ENCODE results near the gene CLEC17A.
"Not testable (repeated sequence)": the region's sequence is repeated elsewhere in the genome, so short reads cannot be mapped to it uniquely, and the experiment has no call there.

The CLEC17A gene, protein sequence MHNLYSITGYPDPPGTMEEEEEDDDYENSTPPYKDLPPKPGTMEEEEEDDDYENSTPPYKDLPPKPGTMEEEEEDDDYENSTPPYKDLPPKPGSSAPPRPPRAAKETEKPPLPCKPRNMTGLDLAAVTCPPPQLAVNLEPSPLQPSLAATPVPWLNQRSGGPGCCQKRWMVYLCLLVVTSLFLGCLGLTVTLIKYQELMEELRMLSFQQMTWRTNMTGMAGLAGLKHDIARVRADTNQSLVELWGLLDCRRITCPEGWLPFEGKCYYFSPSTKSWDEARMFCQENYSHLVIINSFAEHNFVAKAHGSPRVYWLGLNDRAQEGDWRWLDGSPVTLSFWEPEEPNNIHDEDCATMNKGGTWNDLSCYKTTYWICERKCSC

DNA sequence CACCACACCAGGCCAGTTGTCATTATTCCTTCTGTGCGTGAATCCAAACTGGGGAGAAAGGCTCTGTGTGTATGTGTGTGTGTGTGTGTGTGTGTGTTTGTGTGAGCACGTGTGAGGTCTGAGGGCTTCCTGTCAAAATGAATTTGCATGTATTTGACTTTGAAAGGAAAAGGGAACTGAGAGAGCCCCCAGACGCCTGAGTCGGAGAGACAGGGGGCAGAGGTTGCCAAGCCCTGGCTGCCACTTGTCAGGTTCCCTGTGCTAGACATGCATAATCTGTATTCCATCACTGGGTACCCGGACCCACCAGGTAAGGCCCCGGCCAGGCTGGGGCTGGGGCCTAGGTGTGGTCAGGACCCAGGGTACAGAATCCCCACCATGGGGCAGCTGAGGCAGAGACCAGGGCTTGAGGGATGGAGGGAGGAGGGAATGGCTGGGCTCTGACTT lies at the start of gene CLEC17A:
Gene CLEC17A (plus strand): TSS at position 191 of the 447 bp plus-strand sequence. CDS start 77 bp downstream, at position 268.
- no peak for DNase-seq

DNA sequence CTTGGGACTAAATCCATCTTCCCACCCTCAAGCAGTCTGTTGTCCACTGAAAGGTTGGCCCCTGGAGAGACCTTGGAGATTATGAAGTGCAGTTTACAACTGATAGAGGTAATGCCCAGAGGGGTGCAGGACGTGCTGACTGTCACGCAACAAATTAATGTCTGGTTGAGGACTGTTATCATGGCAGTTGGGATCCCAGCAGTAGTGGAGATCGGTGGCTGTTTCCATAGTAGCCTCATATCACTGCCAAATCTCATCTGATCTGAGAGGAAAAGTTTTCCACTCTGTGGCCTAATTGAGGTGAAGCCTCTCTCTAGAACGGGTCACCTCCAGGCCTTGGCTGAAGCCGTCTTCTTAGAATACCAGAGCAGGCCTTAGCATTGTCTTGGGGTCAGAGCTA lies 49.4 kb upstream of the CLEC17A start:
- DNase-seq, result no peak

DNA sequence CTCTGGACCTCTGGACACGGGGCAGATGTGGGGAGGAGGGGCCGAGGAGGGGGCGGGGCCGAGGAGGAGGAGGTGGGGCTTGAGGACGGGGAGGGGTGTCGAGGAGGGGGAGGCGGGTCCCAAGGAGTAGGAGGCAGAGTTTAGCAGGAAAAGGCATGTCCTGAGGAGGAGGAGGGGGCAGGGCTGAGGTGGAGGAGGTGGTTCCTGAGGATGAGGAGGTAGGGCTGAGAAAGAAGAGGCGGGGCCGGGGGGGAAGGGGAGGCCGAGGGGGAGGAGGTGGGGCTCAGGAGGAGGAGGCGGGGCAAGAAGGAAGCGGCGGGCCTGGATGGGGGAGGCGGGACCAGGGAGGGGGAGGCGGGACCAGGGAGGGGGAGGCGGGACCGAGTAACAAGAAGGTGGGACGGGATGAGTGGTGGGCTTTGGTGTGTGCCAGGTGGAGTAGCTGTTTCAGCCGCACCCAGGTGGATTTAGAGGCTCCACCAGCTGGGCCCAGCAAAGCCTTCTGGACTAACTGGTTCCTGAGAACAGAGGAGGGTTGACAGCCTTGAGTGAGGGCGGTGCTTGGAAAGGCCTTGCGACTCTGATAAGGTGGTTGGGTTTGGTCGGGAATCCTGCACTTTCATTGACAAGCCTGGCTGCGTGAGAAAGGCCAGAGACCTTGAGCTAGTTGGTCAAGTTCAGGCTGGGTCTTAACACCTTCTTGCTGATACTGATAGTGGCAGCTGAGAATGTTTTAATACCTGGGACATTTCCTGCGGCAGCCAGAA lies 45.8 kb upstream of the CLEC17A start:
- DNase-seq, result peak; percentile 70

DNA sequence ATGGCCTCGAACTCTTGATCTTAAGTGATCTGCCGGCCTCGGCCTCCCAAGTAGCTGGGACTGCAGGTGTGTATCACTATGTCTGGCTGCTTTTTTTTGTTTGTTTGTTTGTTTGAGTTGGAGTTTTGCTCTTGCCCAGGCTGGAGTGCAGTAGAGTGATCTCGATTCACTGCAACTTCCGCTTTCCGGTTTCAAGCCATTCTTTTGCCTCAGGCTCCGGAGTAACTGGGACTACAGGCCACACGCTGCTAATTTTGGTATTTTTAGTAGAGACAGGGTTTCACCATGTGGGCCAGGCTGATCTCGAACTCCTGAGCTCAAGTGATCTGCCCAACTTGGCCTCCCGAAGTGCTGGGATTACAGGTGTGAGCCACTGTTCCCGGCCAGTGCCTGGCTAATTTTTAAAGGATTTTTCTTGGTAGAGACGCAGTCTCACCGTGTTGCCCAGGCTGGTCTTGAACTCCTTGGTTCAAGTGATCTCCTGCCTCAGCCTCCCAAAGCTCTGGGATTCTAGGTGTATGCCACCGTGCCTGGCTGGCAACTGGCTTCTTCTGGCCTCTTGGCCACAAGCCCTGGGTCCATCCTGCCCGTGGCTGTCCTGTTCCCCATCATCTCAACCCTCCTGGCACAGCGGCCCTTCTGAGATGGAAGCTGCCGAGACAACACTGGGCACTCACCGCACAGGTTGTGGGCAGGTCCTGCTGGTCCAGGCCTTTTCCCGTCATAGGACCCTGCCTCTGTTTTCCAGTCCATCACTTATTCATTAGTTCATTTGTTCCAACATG lies 42.0 kb upstream of the CLEC17A start:
- DNase-seq, result no peak

DNA sequence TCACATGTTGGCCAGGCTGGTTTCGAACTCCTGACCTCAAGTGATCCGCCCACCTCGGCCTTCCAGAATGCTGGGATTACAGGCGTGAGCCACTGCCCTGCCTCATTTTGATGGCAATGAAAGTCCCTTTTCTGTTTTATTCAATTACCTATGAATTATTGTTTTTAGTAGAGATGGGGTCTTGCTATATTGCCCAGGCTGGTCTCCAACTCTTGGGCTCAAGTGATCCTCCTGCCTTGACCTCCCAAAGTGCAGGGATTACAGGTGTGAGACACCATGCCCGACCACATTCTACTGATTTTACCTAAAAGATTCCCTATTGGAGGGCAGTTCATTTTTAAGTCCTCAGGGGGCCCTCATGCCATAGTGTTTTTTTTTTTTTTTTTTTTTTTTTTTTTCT lies 40.9 kb upstream of the CLEC17A start:
- DNase-seq, result not testable (repeated sequence)

DNA sequence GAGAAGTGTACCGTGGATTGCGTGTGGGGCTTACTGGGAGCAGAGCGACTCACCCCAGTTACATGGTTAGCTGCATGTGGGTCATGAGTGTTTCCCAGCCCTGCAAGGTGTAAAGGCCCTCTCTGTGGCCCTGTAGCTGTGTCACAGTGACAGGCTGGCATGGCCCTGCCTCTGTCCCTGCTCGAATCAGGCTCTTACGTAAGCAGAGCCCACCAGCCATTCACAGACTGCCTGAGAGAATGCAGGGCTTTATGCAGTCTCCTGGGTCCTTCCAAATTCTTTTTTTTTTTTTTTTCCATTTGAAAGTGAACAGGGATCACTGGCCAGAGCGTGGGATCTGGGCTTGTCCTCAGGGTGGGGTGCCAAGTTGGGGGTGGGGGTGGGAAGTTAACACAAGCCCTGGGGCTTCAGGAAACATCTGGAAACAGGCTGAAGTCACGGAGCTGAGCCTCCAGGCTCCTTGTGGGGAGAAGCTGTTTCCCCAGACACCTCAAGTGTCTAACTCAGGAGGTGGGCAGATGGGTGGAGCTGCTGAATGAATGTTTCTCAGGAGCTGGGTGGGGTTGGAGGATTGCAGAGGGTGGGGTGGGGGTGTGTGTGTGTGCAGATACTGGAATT lies 40.1 kb upstream of the CLEC17A start:
- no peak for DNase-seq

DNA sequence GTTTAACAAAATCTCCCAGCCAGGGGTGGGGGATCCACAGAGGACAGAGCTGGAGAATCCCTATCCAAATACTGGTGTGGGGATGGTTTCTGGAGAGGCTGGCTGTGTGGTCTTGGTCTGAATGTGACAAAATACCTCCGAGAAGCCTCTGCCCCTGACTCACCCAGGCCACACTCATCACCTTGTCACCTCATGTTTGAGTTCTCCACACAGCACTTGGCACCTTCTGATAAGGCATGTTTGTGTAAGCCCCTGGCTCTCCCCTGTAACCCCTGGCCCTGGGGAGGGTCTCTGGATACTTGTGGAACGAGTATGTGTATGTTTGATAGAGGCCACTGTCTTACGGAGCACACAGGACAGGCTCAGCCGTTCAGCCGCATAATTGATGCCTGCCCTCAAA lies 38.8 kb upstream of the CLEC17A start:
- no peak for DNase-seq

DNA sequence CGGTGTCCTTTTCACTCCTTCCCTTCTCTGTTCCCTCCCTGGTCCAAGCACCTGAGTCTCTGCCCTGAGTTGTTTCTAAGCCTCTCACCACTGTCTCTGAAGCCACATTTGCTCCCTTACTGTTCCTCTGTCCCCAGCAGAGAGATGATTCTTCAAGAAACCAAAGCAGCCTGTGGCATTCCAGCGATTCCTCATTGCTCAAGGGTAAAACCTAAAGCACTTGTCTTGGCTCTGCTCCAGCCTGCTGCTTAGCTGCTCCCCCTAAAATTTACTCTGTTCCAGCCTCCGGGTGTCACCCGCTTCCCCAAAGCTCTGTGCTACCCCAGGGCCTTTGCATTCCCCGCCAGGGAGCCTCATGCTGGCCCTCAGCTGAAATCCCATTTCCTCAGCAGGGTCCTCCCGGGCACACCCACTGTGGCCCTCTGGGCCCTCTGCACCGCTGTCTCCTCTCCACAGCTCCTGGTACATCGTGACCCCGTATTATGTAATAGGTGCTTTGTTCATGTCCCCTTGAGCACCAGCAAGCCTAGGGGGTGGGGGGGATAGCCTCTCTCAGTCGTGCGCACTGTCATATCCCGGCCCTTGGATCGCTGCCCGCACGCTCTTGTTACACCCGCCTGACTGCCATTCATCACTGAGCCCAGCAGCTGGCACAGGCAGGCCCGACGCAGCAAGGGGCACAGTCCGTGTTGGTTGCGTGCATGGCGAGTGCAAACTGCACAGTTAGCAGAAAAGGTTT lies 37.7 kb upstream of the CLEC17A start:
- DNase-seq, result no peak

DNA sequence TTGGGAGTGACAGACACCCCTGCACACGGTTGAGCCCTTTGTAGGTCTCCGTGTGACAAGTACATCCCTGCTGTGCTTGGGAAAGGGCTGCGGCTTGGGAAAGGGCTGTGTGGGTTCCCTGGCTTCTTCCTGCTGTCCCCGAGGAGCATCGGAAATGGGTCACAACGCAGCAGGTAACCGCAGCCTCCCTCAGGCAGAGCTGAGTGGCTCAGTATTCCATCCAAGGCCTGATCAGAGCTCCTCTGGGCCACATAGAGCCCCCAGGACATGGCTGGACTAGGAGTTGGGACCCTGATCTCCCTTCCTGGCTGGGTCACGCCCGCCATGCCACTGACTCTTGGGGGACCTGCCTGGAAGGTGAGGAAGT lies 37.2 kb upstream of the CLEC17A start:
- DNase-seq, result no peak

DNA sequence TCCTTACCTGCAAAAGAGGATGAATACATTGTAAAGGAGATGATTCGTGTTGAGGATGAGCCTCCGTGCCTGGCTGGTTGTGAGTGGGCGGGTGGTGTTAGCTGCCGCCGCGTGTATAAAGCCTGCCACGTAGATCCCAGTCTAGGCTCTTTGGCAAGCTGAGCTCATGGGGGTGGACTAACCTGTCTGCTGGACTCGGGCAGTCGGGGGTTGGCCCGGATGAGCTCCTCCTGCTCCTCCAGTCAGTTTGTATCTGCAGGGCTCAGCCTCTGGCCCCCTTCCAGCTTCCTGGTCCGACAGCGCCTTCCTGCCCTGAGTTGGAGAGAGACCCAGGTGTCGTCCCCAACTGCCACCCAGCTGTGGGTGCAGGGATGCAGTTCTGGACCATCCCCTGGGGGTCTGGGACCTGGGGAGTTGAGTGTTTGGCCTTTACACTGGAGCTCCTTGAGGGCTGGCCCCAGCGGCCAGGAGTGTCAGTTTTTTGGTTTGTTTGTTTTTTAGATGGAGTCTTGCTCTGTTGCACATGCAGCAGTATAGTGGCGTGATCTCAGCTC lies 32.6 kb upstream of the CLEC17A start:
- DNase-seq, result no peak

DNA sequence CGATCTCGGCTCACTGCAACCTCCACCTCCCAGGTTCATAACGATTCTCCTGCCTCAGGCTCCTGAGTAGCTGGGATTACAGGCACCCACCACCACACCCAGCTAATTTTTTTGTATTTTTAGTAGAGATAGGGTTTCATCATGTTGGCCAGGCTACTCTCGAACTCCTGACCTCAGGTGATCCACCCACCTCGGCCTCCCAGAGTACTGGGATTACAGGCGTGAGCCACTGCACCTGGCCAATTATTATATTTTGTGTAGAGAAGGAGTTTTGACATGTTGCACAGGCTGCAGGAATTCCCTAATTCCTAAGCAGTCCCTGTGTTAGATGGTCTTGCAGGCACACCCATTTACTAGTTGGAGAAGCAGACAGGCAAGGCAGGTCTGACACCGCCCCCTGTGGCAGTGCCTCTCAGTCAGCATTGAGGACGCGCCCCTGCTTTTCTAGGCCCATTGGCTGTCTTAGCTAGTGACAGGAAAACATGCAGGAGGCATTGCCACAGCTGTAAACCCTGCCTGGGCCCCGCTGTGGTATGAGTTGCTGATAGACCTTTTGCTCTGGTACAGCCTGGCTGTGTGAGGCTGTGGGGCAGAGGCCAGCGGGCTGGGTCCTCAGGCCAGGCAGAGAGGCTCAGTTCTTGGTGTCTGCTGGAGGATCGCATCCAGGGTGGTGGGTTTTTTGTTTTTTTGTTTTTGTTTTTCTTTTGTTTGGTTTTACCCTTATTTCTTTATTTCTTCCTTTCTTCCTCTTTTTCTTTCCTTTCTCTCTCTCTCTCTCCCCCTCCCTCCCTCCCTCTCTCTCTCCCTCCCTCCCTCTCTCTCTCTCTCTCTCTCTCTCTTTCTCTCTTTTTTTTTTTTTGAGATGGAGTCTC lies 31.5 kb upstream of the CLEC17A start:
- peak; percentile 87 for DNase-seq

DNA sequence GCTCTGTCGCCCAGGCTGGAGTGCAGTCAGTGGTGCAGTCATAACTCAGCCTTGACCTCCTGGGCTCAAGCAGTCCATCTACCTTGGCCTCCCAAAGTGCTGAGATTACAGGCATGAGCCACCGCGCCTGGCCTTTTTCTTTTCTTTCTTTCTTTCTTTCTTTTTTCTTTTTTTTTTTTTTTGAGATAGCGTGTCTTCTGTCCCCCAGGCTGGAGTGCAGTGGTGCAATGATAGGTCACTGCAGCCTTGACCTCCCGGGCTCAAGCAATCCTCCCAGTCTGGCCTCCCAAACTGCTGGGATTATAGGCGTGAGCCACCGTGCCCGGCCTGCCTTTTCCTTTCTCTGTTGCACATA lies 30.9 kb upstream of the CLEC17A start:
- not testable (repeated sequence) for DNase-seq

DNA sequence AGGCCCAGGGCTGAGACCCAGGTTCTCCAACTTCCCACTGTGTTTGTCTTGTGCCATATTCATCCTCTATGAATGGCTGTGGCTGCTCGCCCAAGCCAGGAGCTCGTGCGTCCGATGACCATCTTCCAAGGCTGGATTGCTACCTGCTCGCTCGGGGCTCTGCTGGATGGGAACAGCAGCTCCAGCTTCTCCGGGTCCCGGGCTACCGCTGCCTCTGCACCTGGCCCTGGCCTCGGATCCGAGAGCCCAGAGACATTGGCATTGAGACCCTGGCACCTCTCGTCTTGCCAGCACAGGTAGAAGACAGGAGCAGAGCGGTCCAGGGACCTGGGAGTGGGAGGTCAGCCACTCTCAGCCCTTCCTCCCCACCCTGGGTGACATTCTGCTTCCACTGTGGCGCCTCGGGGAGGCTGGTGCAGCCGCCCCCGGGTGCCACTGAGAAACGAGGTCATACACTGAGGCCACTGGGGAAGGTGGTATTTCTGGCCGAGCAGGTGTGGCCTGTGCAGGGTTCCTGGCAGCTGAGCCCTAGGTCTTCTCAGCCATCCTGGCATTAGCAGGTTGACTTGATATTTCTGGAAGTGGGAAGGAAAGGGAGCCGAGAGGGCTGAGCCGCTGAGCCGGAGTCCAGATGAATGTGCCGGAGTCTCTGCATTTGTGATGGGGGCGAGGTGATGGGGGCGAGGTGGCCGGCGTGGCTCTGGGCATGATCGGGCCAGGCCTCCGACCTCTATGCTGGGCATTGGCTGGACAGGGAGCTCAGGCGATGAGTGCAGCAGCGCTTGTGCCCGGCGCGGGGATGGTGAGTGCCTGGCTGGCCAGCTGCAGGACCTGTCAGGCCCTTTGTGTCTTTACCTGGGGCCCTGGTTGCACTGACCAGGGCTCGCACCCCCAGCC lies 29.6 kb upstream of the CLEC17A start:
- no peak for DNase-seq

DNA sequence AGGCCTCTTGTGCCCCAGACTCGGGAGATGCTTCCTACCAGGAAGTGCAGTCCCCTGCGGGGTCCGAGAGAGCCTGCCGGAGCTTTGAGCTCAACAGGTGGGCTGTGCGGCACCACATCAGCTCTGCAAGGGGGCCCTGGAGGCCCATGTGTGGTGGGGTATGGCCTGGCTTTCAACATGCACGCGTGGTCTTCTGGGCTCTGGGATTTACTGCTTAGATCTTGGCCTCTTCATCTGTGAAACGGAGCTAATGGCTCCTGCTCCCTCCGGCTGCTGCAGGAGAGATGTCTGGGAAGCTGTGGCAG lies 29.0 kb upstream of the CLEC17A start:
- DNase-seq, result no peak

DNA sequence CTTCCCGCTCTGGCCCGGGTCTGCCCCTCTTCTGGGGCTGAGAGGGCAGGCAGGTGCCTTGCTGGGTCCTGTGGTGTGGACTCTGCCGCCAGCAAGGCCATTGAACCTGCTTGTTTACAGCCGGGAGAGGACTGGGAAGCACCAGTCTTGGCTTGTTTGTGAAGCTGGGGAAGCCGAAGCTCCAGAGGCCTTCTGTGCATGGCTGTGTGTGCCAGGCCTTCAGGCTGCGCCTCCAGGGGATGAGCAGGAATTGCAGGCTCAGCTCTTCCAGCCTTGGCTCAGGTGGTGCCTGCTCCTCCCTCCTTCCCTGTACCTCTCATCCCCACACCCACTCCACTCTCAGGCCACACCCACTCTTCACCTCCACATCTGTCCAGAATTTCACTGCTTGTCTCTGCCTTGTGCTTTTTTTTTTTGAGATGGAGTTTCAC lies 28.5 kb upstream of the CLEC17A start:
- no peak for DNase-seq

DNA sequence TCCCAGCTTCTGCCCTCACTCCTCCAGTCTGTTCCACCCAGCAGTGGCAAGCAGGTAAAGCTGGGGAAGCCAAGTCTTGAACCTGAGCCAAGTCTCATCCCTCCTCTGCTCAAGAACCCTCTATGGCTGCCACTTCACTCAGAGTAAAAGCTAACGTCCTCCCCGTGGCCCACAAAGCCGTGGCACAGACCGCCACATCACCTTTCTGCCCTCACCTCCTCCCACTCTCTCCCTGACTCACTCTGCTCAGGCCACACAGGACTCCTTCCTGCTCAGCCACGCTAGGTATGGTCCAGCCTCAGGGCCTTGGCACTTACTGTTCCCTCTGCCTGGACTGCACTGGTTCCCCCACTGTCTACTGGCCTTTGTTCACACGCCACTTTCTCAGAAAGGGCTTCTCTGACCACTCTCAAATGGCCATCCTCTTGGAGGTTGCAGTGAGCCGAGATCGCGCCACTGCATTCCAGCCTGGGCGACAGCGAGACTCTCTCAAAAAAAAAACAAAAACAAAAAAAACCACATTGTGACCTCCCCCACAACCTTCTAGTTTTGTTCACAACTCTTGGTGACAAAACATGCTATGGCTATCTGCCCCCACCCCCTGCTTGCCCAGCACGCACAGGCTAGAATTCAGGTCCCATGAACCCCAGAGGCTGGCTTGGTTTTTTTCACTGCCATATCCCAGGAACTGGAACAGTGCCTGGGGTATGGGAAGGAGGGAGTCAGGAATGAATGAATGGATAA lies 26.8 kb upstream of the CLEC17A start:
- no peak for DNase-seq

DNA sequence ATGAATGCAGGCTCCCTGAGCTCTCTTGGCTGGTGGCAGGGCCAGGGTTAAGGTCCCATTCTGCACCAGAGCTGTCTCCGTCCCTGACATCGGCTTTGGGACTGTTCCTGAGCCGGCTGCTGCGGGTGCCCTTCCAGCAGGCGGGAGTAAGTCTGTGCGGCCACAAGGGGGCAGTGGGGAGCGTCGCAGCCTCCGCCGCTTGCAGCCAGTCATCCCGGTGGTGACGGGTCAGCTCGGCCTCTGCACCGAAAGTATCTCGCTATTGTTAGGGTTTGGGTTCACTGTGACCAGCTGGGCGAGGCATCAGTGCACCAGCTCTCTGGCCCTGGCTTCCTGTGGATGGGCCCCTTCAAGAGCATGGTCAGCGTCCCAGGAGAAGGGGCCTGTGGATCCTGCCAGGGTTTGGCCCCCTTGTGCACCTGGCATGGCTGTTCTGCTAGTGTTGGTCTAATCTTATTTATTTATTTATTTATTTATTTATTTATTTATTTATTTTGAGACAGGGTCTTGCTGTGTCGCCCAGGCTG lies 26.2 kb upstream of the CLEC17A start:
- DNase-seq, result peak; percentile 86

DNA sequence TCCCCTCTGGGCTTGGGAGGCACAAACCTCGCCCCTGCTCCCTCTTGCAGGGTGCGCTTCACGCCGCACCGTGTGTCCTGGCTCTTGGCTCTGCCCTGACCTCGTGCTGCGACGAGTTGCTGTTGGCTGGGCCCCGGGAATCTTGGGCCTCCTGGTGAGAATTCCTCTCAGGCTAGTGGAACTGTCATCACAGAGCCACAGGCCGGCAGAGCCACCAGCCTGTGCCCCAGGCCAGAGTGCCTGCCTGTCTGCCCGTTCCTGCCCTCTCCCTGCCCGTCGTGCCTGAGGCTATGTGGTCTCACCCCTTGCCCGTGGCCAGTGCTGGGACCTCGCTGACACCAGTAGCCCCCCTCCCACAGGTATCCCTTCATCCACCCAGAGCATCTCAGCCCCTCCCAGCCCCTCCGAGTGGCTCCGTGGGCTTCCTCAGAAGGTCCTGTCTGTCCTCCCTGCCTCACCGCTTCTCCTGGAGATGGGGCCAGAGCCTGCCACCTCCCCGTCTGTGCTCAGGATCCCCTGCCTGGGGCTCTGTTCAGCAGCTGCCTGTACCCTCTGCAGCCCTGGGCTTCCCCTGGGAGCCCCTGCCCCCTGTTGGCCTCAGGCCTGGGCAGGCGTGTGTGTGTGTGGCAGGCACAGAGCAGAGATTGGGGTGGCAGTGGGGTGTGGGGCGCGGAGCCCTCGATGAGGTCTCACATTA lies 24.4 kb upstream of the CLEC17A start:
- no peak for DNase-seq
